Ovary (tissue), 3 donors: ENCODE data around the gene TRAPPC10.
"Not testable (repeated sequence)": the region's sequence is repeated elsewhere in the genome, so short reads cannot be mapped to it uniquely, and the experiment has no call there.

Source experiments
- EP300 ChIP-seq: sonication (generic); formaldehyde crosslinking; IDR thresholded peaks from one replicate; pipeline ENCODE4 v1.6.1; 2017; ENCODE audit warnings: antibody characterized with exemption
- POLR2A ChIP-seq: fragments of 450-650 bp; IDR thresholded peaks from one replicate; pipeline ENCODE4 v1.6.1; 2017; ENCODE audit warnings: antibody characterized with exemption, mild to moderate bottlenecking, moderate library complexity
- TF ChIP-seq, protein P1 (sequence below), 3 donors: fragments of 450-650 bp in 2 of 3; fragments of 200-600 bp in 1 of 3; IDR thresholded peaks; one replicate each; pipeline versions ENCODE4 v1.5.1 to v1.8.0; 2016 to 2022; ENCODE audit warnings: antibody characterized with exemption in 3 of 3, mild to moderate bottlenecking in 1 of 3
- donor health status: DM: no; HTN: no; CAD: no.

GRCh38 chr21:44098507-44098906, 86.4 kb downstream of the TRAPPC10 start:
- TF ChIP-seq EP300, POLR2A: not testable (repeated sequence)
- TF ChIP-seq, protein P1, sequence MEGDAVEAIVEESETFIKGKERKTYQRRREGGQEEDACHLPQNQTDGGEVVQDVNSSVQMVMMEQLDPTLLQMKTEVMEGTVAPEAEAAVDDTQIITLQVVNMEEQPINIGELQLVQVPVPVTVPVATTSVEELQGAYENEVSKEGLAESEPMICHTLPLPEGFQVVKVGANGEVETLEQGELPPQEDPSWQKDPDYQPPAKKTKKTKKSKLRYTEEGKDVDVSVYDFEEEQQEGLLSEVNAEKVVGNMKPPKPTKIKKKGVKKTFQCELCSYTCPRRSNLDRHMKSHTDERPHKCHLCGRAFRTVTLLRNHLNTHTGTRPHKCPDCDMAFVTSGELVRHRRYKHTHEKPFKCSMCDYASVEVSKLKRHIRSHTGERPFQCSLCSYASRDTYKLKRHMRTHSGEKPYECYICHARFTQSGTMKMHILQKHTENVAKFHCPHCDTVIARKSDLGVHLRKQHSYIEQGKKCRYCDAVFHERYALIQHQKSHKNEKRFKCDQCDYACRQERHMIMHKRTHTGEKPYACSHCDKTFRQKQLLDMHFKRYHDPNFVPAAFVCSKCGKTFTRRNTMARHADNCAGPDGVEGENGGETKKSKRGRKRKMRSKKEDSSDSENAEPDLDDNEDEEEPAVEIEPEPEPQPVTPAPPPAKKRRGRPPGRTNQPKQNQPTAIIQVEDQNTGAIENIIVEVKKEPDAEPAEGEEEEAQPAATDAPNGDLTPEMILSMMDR (IDR thresholded peaks at IDR 0.05) = not testable (repeated sequence)
